MCF 10A (cell line): ENCODE measurements around the gene OSBP2. TPM values are rescaled to one million over a fixed set of nuclear protein-coding genes. Genes with fewer than 3 reads are reported as not detected.

Experiments used
- BruUV-seq: library from RNA; stranded (reverse); fragments of 400-500 nt; replicated peaks from 2 replicates; lab custom pipeline; 2021; lab: Mats Ljungman, UMichigan
- CTCF ChIA-PET: fragments of 300-600 bp; sonication (Branson Sonifier 250); formaldehyde crosslinking; extraction: SDS; loops from one replicate; lab custom pipeline; 2021; ENCODE audit warnings: antibody characterized with exemption, inconsistent platforms; lab: Yijun Ruan, JAX
- POLR2A ChIA-PET: fragments of 300-600, 350-650 bp; sonication (Branson Sonifier 250); formaldehyde crosslinking; extraction: SDS; loops from one replicate; lab custom pipeline; 2020; ENCODE audit warnings: antibody characterized with exemption, inconsistent platforms; lab: Yijun Ruan, JAX
- DNase-seq: peaks from one replicate; pipeline ENCODE4 v3.0.0-alpha.2; 2018; ENCODE audit not compliant: unreplicated experiment
- H3K27ac Mint-ChIP-seq: one replicate; pipeline ENCODE4 v1.8.0; 2022; ENCODE audit warnings: mild to moderate bottlenecking, low read depth, mixed read lengths; ENCODE audit not compliant: unreplicated experiment
- H3K27me3 Mint-ChIP-seq: one replicate; pipeline ENCODE4 v1.8.0; 2022; ENCODE audit warnings: mixed read lengths; ENCODE audit not compliant: insufficient read depth, unreplicated experiment
- H3K36me3 Mint-ChIP-seq: one replicate; pipeline ENCODE4 v1.8.0; 2022; ENCODE audit warnings: mild to moderate bottlenecking, moderate library complexity, mixed read lengths; ENCODE audit not compliant: insufficient read depth, unreplicated experiment
- H3K4me1 Mint-ChIP-seq: one replicate; pipeline ENCODE4 v1.8.0; 2022; ENCODE audit warnings: mixed read lengths; ENCODE audit not compliant: insufficient read depth, unreplicated experiment
- H3K4me3 Mint-ChIP-seq: one replicate; pipeline ENCODE4 v1.8.0; 2022; ENCODE audit warnings: mild to moderate bottlenecking, moderate library complexity, mixed read lengths; ENCODE audit not compliant: unreplicated experiment
- H3K9me3 Mint-ChIP-seq: one replicate; pipeline ENCODE4 v1.8.0; 2022; ENCODE audit warnings: mixed read lengths; ENCODE audit not compliant: unreplicated experiment
- intact Hi-C: fragments of 100-400 bp; cut with micrococcal nuclease; formaldehyde crosslinking; loops from 2 replicates; pipeline ENCODE4 v1.14.1; 2022
- total RNA-seq: library from RNA; stranded (reverse); gene quantifications from 2 replicates; pipeline ENCODE4 v1.2.3, GENCODE V29; 2022
- TF ChIP-seq, protein P1 (sequence below): fragments of 200-600 bp; IDR thresholded peaks from one replicate; pipeline ENCODE4 v1.8.0; 2022; ENCODE audit warnings: antibody characterized with exemption, mild to moderate bottlenecking; ENCODE audit not compliant: unreplicated experiment

OSBP2 gene
- total RNA-seq, 1 experiment from 2014 or later: 276 TPM

DNA sequence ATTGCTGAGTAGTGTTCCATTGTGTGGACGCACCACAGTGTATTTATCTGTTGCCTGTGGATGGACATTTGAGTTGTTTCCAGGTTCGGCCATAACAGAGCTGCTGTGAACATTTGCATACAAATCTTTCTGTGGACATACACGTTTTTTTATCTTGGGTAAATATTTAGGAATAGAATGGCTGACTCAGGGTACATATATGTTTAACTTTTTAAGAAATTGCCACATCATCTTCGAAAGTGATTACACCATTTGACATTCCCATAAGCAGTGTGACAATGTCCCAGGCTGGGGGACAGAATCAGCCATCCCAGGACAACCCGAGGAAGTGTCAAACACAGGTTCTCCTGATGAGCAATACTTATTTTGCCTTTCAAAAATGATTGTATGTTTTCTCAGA is 87.9 kb downstream of the OSBP2 start:
- Mint-ChIP-seq H3K9me3 (no peaks in the 10 kb centered on the region), H3K27ac (no peak overlapping the region), H3K27me3 (no peaks in the 10 kb centered on the region), H3K4me3 (no peak overlapping the region), H3K36me3 (no peaks in the 10 kb centered on the region), H3K4me1 (peaks cover 6% of the 10 kb centered on the region)
- ChIA-PET POLR2A (no interaction called here), CTCF (interaction anchor here (1.0 kb wide), 1 partner anchor 19 kb away, joined by 3 read pairs; no protein-coding TSS in a partner anchor)
- TF ChIP-seq, protein P1, sequence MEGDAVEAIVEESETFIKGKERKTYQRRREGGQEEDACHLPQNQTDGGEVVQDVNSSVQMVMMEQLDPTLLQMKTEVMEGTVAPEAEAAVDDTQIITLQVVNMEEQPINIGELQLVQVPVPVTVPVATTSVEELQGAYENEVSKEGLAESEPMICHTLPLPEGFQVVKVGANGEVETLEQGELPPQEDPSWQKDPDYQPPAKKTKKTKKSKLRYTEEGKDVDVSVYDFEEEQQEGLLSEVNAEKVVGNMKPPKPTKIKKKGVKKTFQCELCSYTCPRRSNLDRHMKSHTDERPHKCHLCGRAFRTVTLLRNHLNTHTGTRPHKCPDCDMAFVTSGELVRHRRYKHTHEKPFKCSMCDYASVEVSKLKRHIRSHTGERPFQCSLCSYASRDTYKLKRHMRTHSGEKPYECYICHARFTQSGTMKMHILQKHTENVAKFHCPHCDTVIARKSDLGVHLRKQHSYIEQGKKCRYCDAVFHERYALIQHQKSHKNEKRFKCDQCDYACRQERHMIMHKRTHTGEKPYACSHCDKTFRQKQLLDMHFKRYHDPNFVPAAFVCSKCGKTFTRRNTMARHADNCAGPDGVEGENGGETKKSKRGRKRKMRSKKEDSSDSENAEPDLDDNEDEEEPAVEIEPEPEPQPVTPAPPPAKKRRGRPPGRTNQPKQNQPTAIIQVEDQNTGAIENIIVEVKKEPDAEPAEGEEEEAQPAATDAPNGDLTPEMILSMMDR: no peak
- no peak for DNase-seq
- no TSS peak for BruUV-seq
- intact Hi-C loops: no loop called here

DNA sequence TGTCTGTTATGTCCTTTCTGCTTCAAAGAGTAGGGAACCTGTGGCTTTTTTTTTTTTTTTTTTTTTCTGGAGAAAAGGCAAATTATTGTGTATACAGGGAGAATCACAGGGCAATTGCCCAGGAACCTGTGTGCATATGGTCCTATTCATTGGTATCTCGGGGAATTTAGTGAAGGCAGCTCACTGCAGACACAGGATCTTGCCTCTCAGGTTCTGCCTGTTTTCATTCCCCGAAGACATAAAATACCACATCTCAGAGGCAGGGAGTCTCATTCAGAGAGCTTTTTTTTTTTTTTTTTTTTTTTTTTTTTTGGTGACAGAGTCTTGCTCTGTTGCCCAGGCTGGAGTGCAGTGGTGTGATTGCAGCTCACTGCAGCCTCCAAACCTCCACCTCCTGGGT is 88.3 kb downstream of the OSBP2 start:
- Mint-ChIP-seq H3K9me3 (no peaks in the 10 kb centered on the region), H3K27me3 (no peaks in the 10 kb centered on the region), H3K27ac (no peak overlapping the region), H3K4me1 (peaks cover 6% of the 10 kb centered on the region), H3K4me3 (no peak overlapping the region), H3K36me3 (no peaks in the 10 kb centered on the region)
- no TSS peak for BruUV-seq
- intact Hi-C loops: no loop called here
- no peak for DNase-seq
- TF ChIP-seq, protein P1: no peak
- ChIA-PET POLR2A (no interaction called here), CTCF (interaction anchor here (0.8 to 1.0 kb wide), 2 partner anchors 19 to 108 kb away, joined by 3 read pairs; no protein-coding TSS in a partner anchor)

DNA sequence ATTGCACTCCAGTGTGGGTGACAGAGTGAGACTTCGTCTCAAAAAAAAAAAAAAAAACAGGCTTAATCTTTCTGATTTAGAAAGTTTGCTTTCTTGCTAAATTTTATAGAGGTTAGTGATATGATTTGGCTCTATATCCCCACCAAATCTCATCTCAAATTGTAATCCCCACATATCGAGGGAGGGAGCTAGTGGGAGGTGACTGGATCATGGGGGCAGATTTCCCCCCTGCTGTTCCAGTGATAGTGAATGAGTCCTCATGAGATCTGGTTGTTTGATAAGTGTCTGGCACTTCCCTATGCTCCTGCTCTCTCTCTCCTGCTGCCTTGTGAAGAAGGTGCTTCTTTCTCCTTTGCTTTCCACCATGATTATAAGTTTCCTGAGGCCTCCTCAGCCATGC is 90.9 kb downstream of the OSBP2 start:
- no peak overlapping the region for H3K4me3 Mint-ChIP-seq
- H3K36me3 Mint-ChIP-seq: no peaks in the 10 kb centered on the region
- intact Hi-C loops: no loop called here
- ChIA-PET CTCF (interaction anchor here (0.6 kb wide), 2 partner anchors 122 to 171 kb away, joined by 3 to 5 read pairs; no protein-coding TSS in a partner anchor), POLR2A (no interaction called here)
- no peak for DNase-seq
- H3K9me3 Mint-ChIP-seq: no peaks in the 10 kb centered on the region
- H3K4me1 Mint-ChIP-seq: peaks cover 6% of the 10 kb centered on the region
- BruUV-seq: no TSS peak
- H3K27ac Mint-ChIP-seq: no peak overlapping the region
- TF ChIP-seq, protein P1: no peak
- H3K27me3 Mint-ChIP-seq: no peaks in the 10 kb centered on the region

DNA sequence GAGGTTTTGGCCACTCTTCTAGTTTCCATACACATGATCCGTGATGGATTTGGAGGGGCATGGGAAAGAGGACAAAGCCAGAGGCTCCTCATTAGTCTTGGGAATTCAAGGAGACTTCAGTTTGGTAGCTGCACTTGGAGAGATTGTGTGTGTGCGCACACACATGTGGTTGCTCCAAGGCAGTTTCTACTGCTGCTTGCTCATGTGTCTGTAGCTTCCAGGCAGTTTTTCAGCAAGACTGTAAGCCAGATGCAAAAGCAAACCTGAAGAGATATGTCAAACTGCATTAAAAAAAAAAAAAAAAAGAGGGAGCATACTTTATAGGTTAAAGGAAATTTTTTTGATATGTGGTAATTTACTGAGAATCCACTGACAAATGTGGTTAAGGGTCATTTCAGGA is 95.7 kb downstream of the OSBP2 start:
- H3K4me3 Mint-ChIP-seq: no peak overlapping the region
- TF ChIP-seq, protein P1: no peak
- POLR2A ChIA-PET: no interaction called here
- DNase-seq: no peak
- no peaks in the 10 kb centered on the region for H3K27me3 Mint-ChIP-seq
- CTCF ChIA-PET: interaction anchor here (0.6 kb wide), 1 partner anchor 421 kb away, joined by 3 read pairs; no protein-coding TSS in a partner anchor
- H3K27ac Mint-ChIP-seq: no peak overlapping the region
- H3K9me3 Mint-ChIP-seq: no peaks in the 10 kb centered on the region
- intact Hi-C loops: no loop called here
- no TSS peak for BruUV-seq
- no peaks in the 10 kb centered on the region for H3K36me3 Mint-ChIP-seq
- H3K4me1 Mint-ChIP-seq: no peaks in the 10 kb centered on the region
